ENCODE results near the gene RAB11A.

The RAB11A gene

GRCh38 chr15:65935391-65935790, 66.1 kb downstream of the RAB11A start:
- Histone ChIP-seq H3K9me3 (ENCODE audit: insufficient read depth, low read length, severe bottlenecking) (no peaks in the 10 kb centered on the region), H3K36me3 (ENCODE audit: insufficient read depth, low read length) (no peaks in the 10 kb centered on the region), H3K9ac (ENCODE audit: low read depth, low read length) (no peak overlapping the region), H3K27me3 (ENCODE audit: insufficient read depth, low read length, poor library complexity) (no peaks in the 10 kb centered on the region), H3K79me2 (ENCODE audit: insufficient read depth, low read length) (no peaks in the 10 kb centered on the region), H4K20me1 (ENCODE audit: insufficient read depth, low read length) (no peaks in the 10 kb centered on the region), H2AFZ (ENCODE audit: low read depth, low read length) (no peak overlapping the region), H3K4me2 (ENCODE audit: insufficient read depth, low read length) (no peak overlapping the region), H3K27ac (ENCODE audit: low read length) (no peak overlapping the region), H3K4me1 (ENCODE audit: insufficient read depth, low read length) (no peaks in the 10 kb centered on the region), H3K4me3 (ENCODE audit: low read depth in 1 of 2, low read length in 2 of 2) (no peak overlapping the region)
- DNase-seq = no peak
- TF ChIP-seq EZH2 (IDR thresholded peaks at IDR 0.05; ENCODE audit: borderline replicate concordance, low read depth, low read length, severe bottlenecking) (no peak), CTCF (IDR thresholded peaks at IDR 0.05; ENCODE audit: borderline replicate concordance, extremely low read depth, low read length, poor library complexity, severe bottlenecking) (no peak)
- no peak for ATAC-seq (ENCODE audit: insufficient read depth, low read depth)

GRCh38 chr15:65936282-65936681, 67.0 kb downstream of the RAB11A start:
- no peak for ATAC-seq (ENCODE audit: insufficient read depth, low read depth)
- no peak overlapping the region for H3K9ac ChIP-seq (ENCODE audit: low read depth, low read length)
- no peaks in the 10 kb centered on the region for H3K4me1 ChIP-seq (ENCODE audit: insufficient read depth, low read length)
- no peaks in the 10 kb centered on the region for H4K20me1 ChIP-seq (ENCODE audit: insufficient read depth, low read length)
- no peaks in the 10 kb centered on the region for H3K36me3 ChIP-seq (ENCODE audit: insufficient read depth, low read length)
- H3K4me3 ChIP-seq (ENCODE audit: low read depth in 1 of 2, low read length in 2 of 2) = no peak overlapping the region
- H3K79me2 ChIP-seq (ENCODE audit: insufficient read depth, low read length) = no peaks in the 10 kb centered on the region
- no peak overlapping the region for H3K4me2 ChIP-seq (ENCODE audit: insufficient read depth, low read length)
- no peak overlapping the region for H2AFZ ChIP-seq (ENCODE audit: low read depth, low read length)
- TF ChIP-seq CTCF (IDR thresholded peaks at IDR 0.05; ENCODE audit: borderline replicate concordance, extremely low read depth, low read length, poor library complexity, severe bottlenecking) (no peak), EZH2 (IDR thresholded peaks at IDR 0.05; ENCODE audit: borderline replicate concordance, low read depth, low read length, severe bottlenecking) (no peak)
- no peak overlapping the region for H3K27ac ChIP-seq (ENCODE audit: low read length)
- H3K27me3 ChIP-seq (ENCODE audit: insufficient read depth, low read length, poor library complexity) = no peaks in the 10 kb centered on the region
- H3K9me3 ChIP-seq (ENCODE audit: insufficient read depth, low read length, severe bottlenecking) = no peaks in the 10 kb centered on the region
- no peak for DNase-seq

GRCh38 chr15:65937054-65937453, 67.8 kb downstream of the RAB11A start:
- H3K9ac ChIP-seq (ENCODE audit: low read depth, low read length) = no peak overlapping the region
- H3K4me2 ChIP-seq (ENCODE audit: insufficient read depth, low read length) = no peak overlapping the region
- H3K36me3 ChIP-seq (ENCODE audit: insufficient read depth, low read length) = no peaks in the 10 kb centered on the region
- no peak for ATAC-seq (ENCODE audit: insufficient read depth, low read depth)
- H2AFZ ChIP-seq (ENCODE audit: low read depth, low read length) = no peak overlapping the region
- H3K27me3 ChIP-seq (ENCODE audit: insufficient read depth, low read length, poor library complexity) = no peaks in the 10 kb centered on the region
- no peak for DNase-seq
- H3K9me3 ChIP-seq (ENCODE audit: insufficient read depth, low read length, severe bottlenecking) = no peaks in the 10 kb centered on the region
- no peaks in the 10 kb centered on the region for H3K79me2 ChIP-seq (ENCODE audit: insufficient read depth, low read length)
- H4K20me1 ChIP-seq (ENCODE audit: insufficient read depth, low read length) = no peaks in the 10 kb centered on the region
- no peak overlapping the region for H3K27ac ChIP-seq (ENCODE audit: low read length)
- no peak overlapping the region for H3K4me3 ChIP-seq (ENCODE audit: low read depth in 1 of 2, low read length in 2 of 2)
- no peak for TF ChIP-seq CTCF (IDR thresholded peaks at IDR 0.05; ENCODE audit: borderline replicate concordance, extremely low read depth, low read length, poor library complexity, severe bottlenecking)
- no peak for TF ChIP-seq EZH2 (IDR thresholded peaks at IDR 0.05; ENCODE audit: borderline replicate concordance, low read depth, low read length, severe bottlenecking)
- no peaks in the 10 kb centered on the region for H3K4me1 ChIP-seq (ENCODE audit: insufficient read depth, low read length)

- ATAC-seq (ENCODE audit: insufficient read depth, low read depth) = no peak
- H2AFZ ChIP-seq (ENCODE audit: low read depth, low read length) = no peak overlapping the region
- DNase-seq = no peak
Observed at GRCh38 chr15:65937476-65937875, 68.2 kb downstream of the RAB11A start.

More at GRCh38 chr15:65937476-65937875, 68.2 kb downstream of the RAB11A start:
- Histone ChIP-seq H3K4me1 (ENCODE audit: insufficient read depth, low read length) (no peaks in the 10 kb centered on the region), H4K20me1 (ENCODE audit: insufficient read depth, low read length) (no peaks in the 10 kb centered on the region), H3K36me3 (ENCODE audit: insufficient read depth, low read length) (no peaks in the 10 kb centered on the region), H3K9ac (ENCODE audit: low read depth, low read length) (no peak overlapping the region), H3K27ac (ENCODE audit: low read length) (no peak overlapping the region), H3K27me3 (ENCODE audit: insufficient read depth, low read length, poor library complexity) (no peaks in the 10 kb centered on the region), H3K4me2 (ENCODE audit: insufficient read depth, low read length) (no peak overlapping the region), H3K4me3 (ENCODE audit: low read depth in 1 of 2, low read length in 2 of 2) (no peak overlapping the region), H3K9me3 (ENCODE audit: insufficient read depth, low read length, severe bottlenecking) (no peaks in the 10 kb centered on the region), H3K79me2 (ENCODE audit: insufficient read depth, low read length) (no peaks in the 10 kb centered on the region)
- TF ChIP-seq EZH2 (IDR thresholded peaks at IDR 0.05; ENCODE audit: borderline replicate concordance, low read depth, low read length, severe bottlenecking) = no peak
- no peak for TF ChIP-seq CTCF (IDR thresholded peaks at IDR 0.05; ENCODE audit: borderline replicate concordance, extremely low read depth, low read length, poor library complexity, severe bottlenecking)

All from DND-41 (cell line).